HG03066 (cell line): ENCODE measurements around the gene MINDY3.
"Not testable (repeated sequence)": the region's sequence is repeated elsewhere in the genome, so short reads cannot be mapped to it uniquely, and the experiment has no call there.

ENCODE experiments used
- ATAC-seq: cut with Tn5 transposase; IDR thresholded peaks from one replicate; pipeline ENCODE4 v1.9.1; 2021; ENCODE audit warnings: low read depth; ENCODE audit not compliant: unreplicated experiment

Gene MINDY3

DNA sequence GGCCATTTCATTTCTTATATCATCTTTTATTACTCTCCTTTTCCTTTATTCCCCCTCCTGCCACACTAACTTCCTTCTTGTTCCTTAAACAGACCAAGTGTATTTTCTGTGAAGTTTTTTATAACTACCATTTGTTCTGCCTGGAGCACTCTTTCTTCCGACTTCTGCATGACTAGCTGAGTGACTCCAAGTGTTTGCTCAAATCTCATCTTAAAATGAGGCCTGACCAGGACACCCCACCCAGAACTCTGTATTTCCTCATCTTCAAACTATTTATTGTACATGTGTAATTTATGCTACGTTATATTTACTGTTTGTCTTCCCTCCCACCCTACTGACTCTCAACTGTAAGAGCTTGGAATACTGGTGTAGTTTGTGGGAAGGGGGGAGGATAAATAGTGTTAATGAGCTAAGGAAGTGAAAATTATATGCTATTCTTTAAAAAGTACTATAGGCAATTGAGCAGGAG, 3.2 kb downstream of the MINDY3 start:
- no peak for ATAC-seq

DNA sequence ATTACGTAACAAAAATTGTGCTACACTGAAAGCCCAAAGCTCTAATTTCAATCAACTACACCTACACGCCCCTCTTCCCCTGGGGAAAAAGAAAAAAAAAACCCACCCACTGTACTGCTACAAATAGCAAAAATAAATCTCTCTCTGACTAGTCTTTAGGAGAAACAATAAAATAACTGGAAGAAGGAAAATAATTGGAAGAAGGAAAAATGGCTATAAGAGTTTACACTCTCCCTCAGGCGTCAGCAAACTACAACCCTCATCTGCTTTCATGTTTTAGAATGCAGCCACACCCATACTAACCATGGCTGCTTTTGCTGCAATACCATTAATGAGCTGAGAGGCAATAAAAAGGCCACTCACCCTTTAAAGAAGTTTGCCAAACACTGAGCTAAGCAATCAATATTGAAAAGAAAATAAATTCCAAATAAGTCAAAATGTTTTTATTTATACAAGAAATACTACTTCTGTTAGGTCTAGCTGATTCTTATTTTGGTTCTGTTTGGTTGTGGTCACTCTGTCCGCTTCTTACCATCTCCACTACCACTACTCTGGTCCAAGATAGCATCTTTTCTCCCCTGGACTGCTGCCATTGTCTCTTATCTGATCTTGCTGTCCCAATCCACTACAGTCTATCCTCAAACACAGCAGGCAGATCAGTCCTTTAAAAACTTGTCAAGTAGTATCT, 3.8 kb downstream of the MINDY3 start:
- ATAC-seq = no peak

DNA sequence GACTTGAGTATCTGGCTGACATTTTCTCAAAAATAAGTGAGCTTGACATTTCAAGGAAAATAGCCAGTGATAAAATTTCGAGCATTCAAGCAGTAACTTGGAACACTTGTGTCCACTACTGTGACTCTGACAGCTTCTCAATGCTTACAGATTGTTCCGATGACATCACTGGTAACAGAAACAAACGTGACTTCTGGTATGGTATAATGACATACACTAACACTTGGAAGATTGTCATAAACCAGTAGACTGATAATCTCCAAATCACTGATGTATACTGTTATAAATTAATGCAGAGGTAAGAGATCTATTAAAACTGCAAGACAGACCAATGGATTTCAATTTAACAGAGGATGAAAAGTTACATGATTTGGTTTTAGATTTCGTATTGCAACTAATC, 6.5 kb downstream of the MINDY3 start:
- no peak for ATAC-seq

DNA sequence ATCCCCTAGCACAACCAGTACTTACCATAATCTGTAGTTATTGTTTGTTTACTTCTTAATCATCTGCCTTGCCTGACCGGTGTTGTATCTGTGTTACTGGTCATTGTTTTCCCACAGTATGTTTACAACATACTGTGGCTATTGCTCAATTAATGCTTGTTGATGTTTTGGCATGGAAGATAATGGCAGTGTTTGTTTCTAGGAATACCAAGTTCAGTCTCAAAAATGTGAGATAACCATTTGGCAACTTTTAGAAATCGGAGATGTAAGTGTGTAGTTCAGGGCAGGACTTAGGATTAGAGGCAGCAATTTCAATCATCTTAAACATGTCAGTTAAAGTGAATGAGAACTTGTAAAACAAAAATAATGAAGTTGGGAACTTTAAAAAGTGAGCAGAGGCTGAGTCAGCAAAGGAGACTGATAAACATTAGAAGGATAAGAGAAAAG, 8.2 kb downstream of the MINDY3 start:
- ATAC-seq = no peak

DNA sequence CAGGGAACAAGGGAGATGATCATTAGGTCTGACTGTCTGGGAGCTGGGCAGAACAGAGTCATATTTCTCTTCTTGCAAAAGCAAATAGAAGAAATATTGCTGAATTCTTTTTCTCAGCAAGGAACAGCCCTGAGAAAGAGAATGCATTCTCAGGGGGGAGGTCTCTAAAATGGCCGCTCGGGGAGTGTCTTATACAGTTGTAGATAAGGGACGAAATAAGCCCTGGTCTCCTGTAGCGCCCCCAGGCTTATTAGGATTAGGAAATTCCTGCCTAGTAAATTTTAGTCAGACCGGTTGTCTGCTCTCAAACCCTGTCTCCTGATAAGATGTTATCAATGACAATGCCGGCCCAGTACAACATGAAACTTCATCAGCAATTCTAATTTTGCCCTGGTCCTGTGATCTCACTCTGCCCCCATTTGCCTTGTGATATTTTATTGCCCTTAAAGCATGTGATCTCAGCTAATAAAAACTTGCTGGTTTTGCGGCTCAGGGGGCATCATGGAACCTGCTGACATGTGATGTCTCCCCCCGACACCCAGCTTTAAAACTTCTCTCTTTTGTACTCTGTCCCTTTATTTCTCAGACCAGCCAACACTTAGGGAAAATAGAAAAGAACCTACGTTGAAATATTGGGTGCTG, 9.8 kb downstream of the MINDY3 start:
- not testable (repeated sequence) for ATAC-seq

DNA sequence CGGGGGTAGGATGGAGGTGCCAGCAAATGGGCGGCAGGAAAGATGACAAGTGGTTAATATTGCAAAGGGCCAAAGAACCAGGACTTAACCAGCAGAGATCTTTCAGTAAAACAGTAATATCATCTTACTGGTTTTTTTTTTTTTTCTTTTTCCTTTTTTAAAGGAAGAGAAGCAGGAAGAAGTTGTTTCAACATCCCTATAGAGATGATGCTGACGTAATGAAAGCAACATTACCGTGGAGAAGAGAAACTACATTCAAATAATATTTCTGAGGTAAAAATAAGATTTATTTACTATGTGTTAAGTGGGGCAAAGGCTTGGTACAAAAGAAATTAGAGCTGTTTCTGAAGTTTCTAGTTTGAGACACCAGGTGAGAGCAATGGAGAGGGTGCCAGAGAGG, 11.0 kb downstream of the MINDY3 start:
- ATAC-seq = no peak

DNA sequence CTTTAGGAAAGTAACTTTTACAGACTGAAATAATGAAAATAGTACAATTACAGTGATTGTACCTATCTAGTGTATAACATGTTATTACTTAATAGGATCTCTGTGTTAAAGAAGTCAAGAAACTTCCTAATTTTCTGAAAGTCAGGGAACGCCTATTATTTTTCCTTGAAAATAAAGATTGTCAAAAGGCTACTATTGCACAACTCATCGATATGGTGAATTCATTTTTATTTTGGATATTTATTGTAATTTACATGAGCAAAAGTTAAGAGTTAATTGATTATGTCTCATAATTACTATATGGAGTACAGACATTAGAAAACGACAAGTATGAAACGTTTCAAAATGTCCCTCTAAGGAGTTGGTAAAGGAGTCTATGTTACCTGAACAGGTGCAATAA, 12.8 kb downstream of the MINDY3 start:
- ATAC-seq = no peak

DNA sequence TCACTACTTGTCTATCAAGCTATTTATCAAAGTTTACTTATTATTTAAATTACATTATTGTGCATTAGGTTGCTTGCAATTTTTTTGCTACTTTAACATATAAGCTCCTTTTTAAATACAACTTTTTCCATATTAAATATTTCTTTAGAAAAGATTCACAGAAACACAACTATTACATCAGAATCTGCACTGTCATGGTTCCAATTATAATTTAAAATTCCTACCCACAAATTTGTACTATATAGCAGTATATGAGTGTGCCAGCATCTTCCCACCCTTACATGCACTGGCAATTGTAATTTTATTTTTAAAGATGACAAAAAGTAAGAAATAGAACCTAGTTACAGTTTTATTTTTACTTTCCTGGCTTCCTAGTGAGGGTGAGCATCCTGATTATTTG, 15.8 kb downstream of the MINDY3 start:
- ATAC-seq = no peak

DNA sequence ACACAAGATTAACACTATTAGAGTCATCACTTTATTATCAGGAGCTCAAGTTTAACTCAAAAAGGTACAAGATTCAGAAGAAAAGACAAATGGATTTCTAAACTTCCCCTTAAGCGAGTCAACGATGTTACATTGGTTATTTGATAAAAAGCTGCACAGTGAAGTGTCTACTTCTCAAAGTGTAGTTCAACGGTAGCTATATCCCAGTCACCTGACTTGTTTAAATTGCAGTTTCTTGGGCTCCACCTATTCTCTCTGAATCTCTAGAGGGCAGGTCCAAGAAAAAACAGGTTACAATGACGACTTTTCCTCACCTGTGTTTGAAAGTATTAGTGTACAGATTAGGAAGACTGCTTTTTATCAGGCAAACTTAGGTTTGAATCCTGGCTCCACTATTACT, 16.6 kb downstream of the MINDY3 start:
- no peak for ATAC-seq

DNA sequence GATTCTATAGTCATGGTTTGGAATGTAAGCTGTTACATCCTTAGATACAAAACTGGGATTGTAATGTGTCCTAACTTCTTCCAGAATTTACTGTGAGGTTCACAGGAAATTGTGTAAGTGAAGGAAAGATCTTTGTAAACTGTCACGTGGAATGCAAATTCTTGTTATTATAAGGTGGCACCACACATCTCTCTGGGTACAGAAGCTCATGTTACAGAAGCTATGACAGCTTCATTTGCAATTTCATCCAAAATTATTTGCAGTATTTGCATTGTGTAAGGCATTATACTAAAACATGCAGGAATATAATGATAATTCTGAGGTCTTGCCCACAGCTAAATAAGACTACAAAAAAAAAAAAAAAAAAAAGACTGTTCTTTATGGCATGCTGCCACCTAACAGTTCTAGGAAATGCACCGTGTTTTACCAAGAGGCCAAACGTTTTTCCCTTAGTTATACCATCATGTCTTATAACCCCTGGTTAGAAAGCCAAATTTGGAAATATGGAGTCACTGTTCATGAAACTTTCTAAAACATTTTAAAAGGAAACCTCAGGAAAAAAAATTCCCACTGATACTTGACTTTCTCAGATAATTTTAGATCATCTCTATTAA, 17.6 kb downstream of the MINDY3 start:
- ATAC-seq = no peak

DNA sequence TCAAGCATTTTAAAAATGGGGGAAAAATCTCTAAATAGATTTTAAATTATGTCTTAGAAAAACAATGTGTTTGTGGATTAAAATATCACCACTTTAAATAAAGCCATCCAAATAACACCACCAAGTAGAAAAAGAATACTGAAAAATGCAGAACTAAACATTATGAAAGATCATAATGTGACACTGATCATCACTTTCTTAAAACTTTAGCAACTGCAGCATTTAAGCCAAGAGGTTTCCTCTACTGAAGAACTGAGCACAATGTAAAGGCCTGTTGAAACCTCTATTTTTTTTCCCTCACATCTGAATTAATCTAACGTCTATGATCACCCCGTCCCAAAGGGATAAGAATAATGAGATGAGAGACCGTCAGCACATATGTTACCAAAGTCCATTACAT, 18.6 kb downstream of the MINDY3 start:
- ATAC-seq = no peak

DNA sequence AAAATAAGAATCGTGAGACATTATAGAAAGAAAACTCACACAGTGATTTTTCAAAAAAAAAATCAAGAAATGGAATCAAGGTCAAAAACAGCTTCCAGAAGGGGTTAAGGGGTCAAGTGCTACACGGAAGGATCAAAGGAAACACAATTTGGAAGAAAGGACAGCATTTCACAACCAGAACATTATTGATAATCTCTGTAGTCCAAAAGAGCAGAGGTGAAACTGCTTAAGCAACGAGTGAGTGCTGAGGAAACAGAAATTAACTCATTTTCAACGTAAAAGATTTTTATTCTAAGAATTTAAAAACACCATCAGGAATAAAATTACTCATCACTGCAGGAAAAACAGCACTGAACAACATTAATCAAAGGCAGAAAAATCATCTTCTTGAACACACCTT, 23.5 kb downstream of the MINDY3 start:
- ATAC-seq = no peak

DNA sequence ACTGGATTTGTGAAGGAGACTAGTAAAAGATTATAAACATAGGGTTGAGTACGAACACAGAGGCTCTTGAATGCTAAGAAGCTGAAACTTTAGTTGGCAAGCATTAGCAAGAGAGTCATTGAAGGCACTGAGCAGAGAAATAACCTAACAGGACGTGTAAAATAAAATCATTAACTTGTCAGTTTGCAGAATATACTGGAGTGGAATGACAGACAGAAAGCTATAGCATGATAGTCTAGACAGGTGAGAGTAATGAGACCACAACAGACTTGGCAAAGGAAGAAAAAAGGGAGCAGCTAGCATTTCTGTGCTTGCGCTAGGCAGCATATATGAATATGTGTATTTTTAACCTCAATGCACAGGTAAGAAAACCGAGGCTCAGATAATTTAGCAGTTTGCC, 30.8 kb downstream of the MINDY3 start:
- ATAC-seq = no peak

DNA sequence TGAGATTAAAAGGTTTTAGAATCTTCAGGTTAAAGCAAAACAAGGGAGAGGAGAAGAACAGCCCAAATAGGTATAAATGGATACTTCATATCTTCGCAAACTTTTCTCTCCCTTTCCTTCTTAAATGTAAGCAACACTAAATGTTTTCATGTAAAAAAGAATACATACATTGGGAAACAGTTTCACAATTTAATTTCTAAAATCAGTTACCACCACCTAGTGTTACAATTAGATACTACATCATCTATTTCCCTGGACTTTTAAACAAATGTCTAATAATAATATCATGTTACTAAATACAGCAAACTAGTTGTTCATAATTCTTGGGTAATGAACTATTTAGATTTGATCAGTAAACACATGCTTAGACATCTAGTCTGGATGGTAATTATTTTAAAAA, 35.8 kb downstream of the MINDY3 start:
- no peak for ATAC-seq

DNA sequence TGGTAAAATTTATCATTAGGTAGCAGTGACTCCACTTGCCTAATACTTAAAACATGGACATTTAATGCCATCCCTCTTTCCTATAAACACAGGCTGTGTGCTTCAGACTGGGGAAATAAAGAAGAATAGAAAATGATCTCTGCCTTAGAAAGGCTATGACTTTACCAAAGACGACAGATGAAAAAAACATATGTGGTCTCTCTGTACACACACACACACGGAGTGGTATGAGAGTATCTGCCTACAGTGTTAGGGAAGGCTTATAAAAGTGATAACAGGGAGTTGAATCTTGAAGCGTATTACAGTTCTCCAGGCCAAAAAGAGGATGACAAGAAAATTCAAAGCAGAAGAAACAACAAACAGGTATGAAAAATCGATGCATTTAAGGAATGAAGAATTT, 38.2 kb downstream of the MINDY3 start:
- no peak for ATAC-seq

DNA sequence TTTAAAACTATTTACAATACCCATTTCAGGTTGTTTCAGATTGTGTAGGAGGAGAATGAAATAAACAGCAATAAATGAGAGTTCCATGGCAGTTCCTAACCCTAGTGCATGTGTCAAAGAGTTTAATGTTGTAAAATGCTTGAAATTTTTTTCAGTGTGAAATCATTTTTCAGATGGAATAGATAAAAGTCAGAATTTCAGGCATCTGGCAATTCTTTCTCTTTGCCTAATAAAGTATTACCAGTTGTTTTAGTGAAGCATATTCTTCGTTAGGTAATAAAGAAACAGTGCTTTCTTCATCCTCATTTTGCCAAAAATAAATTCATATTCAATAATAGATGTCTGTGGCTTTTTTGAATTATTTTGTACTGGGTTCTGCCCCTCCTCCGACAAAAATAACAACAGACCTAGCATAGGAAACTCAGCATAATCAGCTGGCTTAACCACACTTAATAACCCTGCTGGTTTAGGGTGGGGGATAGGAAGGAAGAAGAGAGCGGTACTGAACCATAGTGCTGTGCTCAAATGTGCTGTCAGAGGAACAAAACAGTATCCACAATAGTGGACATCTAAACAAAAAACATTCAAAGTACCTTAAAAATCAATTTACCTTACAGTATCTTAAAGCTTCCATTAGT, 39.1 kb downstream of the MINDY3 start:
- no peak for ATAC-seq

DNA sequence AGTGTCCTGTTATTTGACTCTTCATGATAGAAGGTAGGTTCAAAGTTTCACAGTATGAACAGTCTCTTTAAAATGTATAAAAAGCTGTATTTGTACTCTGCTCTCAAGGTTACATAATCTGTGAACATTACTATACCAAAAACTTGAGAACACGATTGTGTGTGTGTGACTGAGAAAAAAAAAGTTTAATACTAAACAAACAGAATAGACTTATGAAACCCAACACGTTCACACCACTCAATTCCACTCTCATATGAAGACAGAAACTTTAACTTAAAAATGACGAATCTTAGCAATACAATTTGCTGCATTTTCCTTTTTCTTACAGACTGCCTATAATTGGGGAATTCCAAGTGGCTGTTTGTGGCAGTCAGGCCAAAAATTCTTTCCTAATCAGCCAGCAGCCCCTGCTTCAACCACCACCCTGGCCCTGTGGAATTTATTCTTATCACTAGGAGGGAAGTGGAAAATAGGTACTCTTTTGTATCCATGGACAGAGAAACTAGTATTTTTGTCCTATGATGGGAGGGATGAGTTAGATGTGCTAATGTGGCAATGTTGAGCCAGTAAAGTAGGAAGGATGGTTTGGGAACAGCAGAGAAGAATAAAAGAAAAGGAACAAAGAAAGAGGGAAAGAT, 42.8 kb downstream of the MINDY3 start:
- no peak for ATAC-seq

DNA sequence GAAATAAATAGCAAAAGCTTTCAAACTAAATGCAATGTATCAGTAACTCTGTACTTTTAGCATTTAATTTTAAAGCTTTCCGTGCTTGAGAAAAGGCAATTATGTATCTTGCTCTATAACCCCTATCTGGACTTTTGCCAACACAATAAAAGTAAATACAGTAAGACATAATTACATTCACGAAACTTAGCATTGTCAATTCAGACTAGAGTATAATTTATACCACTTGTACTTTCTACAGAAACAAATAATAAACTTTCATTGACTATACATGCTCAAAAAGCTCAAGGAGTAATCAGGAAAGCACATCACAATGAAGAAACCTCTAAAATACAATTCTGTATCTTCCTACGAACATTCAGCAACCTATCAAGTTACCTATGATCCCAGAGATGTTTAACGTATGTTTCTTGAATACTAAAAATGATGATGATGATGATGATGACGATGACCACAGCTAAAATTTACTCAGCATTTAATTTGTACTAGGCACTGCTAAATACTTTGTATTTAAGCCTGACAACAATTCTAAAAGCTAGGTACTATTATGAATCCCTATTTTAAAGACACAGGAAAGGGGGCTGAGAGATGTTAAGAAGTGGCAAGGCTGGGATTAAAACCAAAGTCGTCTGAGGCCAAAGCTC, 44.9 kb downstream of the MINDY3 start:
- ATAC-seq = no peak

DNA sequence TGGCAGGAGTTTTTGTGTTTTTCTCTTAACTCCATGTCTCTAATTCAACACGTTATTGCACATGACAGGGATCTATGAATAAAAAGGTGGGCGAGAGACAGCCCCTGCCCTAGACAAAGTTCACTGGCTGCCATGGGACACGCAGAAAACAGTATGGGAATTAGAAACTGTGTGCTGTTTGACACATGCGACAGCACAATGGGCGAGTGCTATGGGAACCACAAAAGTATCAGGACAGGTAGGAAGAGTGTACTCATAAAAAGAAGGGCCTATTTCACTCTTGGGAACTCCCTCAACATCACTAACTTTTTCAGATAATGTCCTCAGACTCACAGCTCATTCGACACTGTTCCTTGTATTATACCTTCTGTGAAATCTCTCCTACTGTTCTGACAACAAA, 45.7 kb downstream of the MINDY3 start:
- no peak for ATAC-seq

DNA sequence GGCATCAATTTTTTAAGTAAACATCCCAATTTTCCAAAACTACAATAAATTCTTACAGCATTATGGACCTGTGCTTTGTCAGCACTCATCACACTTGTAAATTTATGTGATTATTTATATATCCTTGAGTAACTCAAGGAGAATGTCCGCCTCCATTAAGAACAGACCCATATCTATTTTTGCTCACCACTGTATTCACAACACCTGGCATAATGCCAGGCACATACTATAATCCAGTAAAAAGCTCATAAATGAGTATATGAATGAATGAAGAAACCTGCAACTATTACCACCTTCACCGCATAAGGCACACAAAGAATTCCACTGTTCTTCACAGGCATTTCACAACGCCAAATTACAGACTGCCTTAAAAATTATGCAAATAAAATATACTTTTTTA, 46.9 kb downstream of the MINDY3 start:
- ATAC-seq = no peak

DNA sequence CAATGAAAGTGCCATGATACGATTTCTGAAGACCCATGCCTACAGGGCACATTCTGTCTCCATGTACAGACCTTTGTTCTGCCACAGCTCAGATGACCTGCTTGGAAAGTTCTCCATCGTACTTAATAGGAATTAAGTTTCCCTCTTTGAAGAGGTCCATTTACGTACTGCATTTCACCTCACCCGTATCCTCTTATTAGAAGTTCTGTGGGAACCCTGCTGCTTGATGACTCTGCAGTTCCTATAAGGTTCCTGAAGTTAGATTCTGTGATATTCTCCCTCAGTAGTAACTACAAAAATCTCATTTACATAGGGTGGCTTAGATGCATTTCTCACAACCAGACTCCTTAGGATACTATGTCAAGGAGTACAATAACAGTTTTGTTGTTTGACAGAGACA, 50.9 kb downstream of the MINDY3 start:
- no peak for ATAC-seq
